Measurements from ENCODE around the gene GGA2. TPM values are rescaled to one million over a fixed set of nuclear protein-coding genes. Genes with fewer than 3 reads are reported as not detected.

Gene GGA2
- total RNA-seq, 3 donors from 2014 or later = 37.9 to 62.6 (median 47.6) TPM

GRCh38 chr16:23496821-23497542 lies 13.3 kb downstream of the GGA2 start:
- Histone ChIP-seq H3K4me1 (ENCODE audit: low read depth) (peaks cover 13% of the 10 kb centered on the region), H3K4me3 (no peak overlapping the region), H3K9me3 (no peaks in the 10 kb centered on the region), H3K36me3 (ENCODE audit: low read depth) (peaks cover 6% of the 10 kb centered on the region)
- intact Hi-C loops (cut with DNase I, micrococcal nuclease) = no loop called here
- no peak for TF ChIP-seq CTCF (IDR thresholded peaks at IDR 0.05)
- no peak for DNase-seq
- ATAC-seq = peak; percentile 19

- intact Hi-C loops (cut with DNase I, micrococcal nuclease) = no loop called here
- no peak for DNase-seq
- no peak for TF ChIP-seq CTCF (IDR thresholded peaks at IDR 0.05)
- Histone ChIP-seq H3K4me1 (ENCODE audit: low read depth) (peaks cover 12% of the 10 kb centered on the region), H3K9me3 (no peaks in the 10 kb centered on the region), H3K36me3 (ENCODE audit: low read depth) (peaks cover 6% of the 10 kb centered on the region), H3K4me3 (no peak overlapping the region)
- no peak for ATAC-seq
Measured at GRCh38 chr16:23495671-23496070, 14.6 kb downstream of the GGA2 start.

GRCh38 chr16:23494188-23494587 lies 16.1 kb downstream of the GGA2 start:
- Histone ChIP-seq H3K4me3 (no peak overlapping the region), H3K4me1 (ENCODE audit: low read depth) (no peaks in the 10 kb centered on the region), H3K9me3 (no peaks in the 10 kb centered on the region), H3K36me3 (ENCODE audit: low read depth) (peaks cover 6% of the 10 kb centered on the region)
- DNase-seq = no peak
- TF ChIP-seq CTCF (IDR thresholded peaks at IDR 0.05) = no peak
- ATAC-seq = no peak
- intact Hi-C loops (cut with DNase I, micrococcal nuclease) = no loop called here

- intact Hi-C loops (cut with DNase I, micrococcal nuclease) = no loop called here
- no peaks in the 10 kb centered on the region for H3K4me1 ChIP-seq (ENCODE audit: low read depth)
- peaks cover 6% of the 10 kb centered on the region for H3K36me3 ChIP-seq (ENCODE audit: low read depth)
- no peaks in the 10 kb centered on the region for H3K9me3 ChIP-seq
- TF ChIP-seq CTCF (IDR thresholded peaks at IDR 0.05) = no peak
- no peak overlapping the region for H3K4me3 ChIP-seq
- ATAC-seq (no peak), DNase-seq (no peak)
Measured at GRCh38 chr16:23491490-23492391, 18.6 kb downstream of the GGA2 start.

- Histone ChIP-seq H3K4me3 (no peak overlapping the region), H3K4me1 (ENCODE audit: low read depth) (peaks cover 4% of the 10 kb centered on the region), H3K36me3 (ENCODE audit: low read depth) (no peaks in the 10 kb centered on the region), H3K9me3 (no peaks in the 10 kb centered on the region)
- intact Hi-C loops (cut with DNase I, micrococcal nuclease) = no loop called here
- TF ChIP-seq CTCF (IDR thresholded peaks at IDR 0.05) = no peak
- DNase-seq (no peak), ATAC-seq (no peak)
Measured at GRCh38 chr16:23486480-23486879, 23.8 kb downstream of the GGA2 start.

All from mucosa of descending colon (tissue), 3 donors.